ENCODE data around the gene CUX1. TPM values are rescaled to one million over a fixed set of nuclear protein-coding genes. Genes with fewer than 3 reads are reported as not detected.
A peak's percentile ranks its signal among the peaks of the same experiment; 100 is the strongest.

The CUX1 gene
- total RNA-seq, 1 experiment from 2014 or later, result 39.6 TPM

GRCh38 chr7:101874028-101874427 is 56.6 kb downstream of the CUX1 start:
- Histone ChIP-seq H3K79me2 (ENCODE audit: low read length) (peaks cover 92% of the 10 kb centered on the region), H3K27me3 (ENCODE audit: low read length) (no peaks in the 10 kb centered on the region), H4K20me1 (ENCODE audit: low read length) (no peaks in the 10 kb centered on the region), H3K9me2 (replicated peaks; ENCODE audit: low read length) (no peaks in the 10 kb centered on the region), H2AFZ (ENCODE audit: low read length) (no peak overlapping the region), H3K4me2 (ENCODE audit: low read length) (no peak overlapping the region), H3K36me3 (ENCODE audit: low read depth, low read length) (no peaks in the 10 kb centered on the region), H3K9ac (ENCODE audit: low read length) (no peak overlapping the region), H3K27ac (ENCODE audit: low read length) (no peak overlapping the region), H3K9me3 (ENCODE audit: low read length) (no peaks in the 10 kb centered on the region), H3F3A (ENCODE audit: low read length, unreplicated experiment) (peaks cover 8% of the 10 kb centered on the region), H3K4me1 (ENCODE audit: insufficient read depth, low read length) (peaks cover 31% of the 10 kb centered on the region), H3K4me3 (ENCODE audit: low read length) (no peak overlapping the region)
- no peak for ATAC-seq
- DNase-seq, result no peak
- TF ChIP-seq, protein P1, sequence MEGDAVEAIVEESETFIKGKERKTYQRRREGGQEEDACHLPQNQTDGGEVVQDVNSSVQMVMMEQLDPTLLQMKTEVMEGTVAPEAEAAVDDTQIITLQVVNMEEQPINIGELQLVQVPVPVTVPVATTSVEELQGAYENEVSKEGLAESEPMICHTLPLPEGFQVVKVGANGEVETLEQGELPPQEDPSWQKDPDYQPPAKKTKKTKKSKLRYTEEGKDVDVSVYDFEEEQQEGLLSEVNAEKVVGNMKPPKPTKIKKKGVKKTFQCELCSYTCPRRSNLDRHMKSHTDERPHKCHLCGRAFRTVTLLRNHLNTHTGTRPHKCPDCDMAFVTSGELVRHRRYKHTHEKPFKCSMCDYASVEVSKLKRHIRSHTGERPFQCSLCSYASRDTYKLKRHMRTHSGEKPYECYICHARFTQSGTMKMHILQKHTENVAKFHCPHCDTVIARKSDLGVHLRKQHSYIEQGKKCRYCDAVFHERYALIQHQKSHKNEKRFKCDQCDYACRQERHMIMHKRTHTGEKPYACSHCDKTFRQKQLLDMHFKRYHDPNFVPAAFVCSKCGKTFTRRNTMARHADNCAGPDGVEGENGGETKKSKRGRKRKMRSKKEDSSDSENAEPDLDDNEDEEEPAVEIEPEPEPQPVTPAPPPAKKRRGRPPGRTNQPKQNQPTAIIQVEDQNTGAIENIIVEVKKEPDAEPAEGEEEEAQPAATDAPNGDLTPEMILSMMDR (conservative IDR thresholded peaks at IDR 0.05; ENCODE audit: low read depth, low read length), result no peak
- TF ChIP-seq EZH2 (IDR thresholded peaks at IDR 0.05; ENCODE audit: low read length, unreplicated experiment) (no peak), EZH2phosphoT487 (IDR thresholded peaks at IDR 0.05; ENCODE audit: borderline replicate concordance, low read length) (no peak)
- ChIA-PET POLR2A (ENCODE audit: unreplicated experiment) (no interaction called here), CTCF (no interaction called here)
- no TSS peak for BruUV-seq (replicated peaks)
- intact Hi-C loops (cut with micrococcal nuclease), result no loop called here

GRCh38 chr7:101875283-101875846 is 57.9 kb downstream of the CUX1 start:
- no peak for DNase-seq
- ATAC-seq, result no peak
- Histone ChIP-seq H3K9ac (ENCODE audit: low read length) (no peak overlapping the region), H4K20me1 (ENCODE audit: low read length) (no peaks in the 10 kb centered on the region), H3F3A (ENCODE audit: low read length, unreplicated experiment) (peaks cover 5% of the 10 kb centered on the region), H3K4me2 (ENCODE audit: low read length) (no peak overlapping the region), H2AFZ (ENCODE audit: low read length) (no peak overlapping the region), H3K9me2 (replicated peaks; ENCODE audit: low read length) (no peaks in the 10 kb centered on the region), H3K27me3 (ENCODE audit: low read length) (no peaks in the 10 kb centered on the region), H3K79me2 (ENCODE audit: low read length) (peaks cover 92% of the 10 kb centered on the region), H3K36me3 (ENCODE audit: low read depth, low read length) (no peaks in the 10 kb centered on the region), H3K27ac (ENCODE audit: low read length) (no peak overlapping the region), H3K4me3 (ENCODE audit: low read length) (no peak overlapping the region), H3K4me1 (ENCODE audit: insufficient read depth, low read length) (peaks cover 27% of the 10 kb centered on the region), H3K9me3 (ENCODE audit: low read length) (no peaks in the 10 kb centered on the region)
- POLR2A ChIA-PET (ENCODE audit: unreplicated experiment), result no interaction called here
- TF ChIP-seq EZH2 (IDR thresholded peaks at IDR 0.05; ENCODE audit: low read length, unreplicated experiment) (no peak), EZH2phosphoT487 (IDR thresholded peaks at IDR 0.05; ENCODE audit: borderline replicate concordance, low read length) (no peak)
- TF ChIP-seq, protein P1 (conservative IDR thresholded peaks at IDR 0.05; ENCODE audit: low read depth, low read length), result no peak
- intact Hi-C loops (cut with micrococcal nuclease), result no loop called here
- BruUV-seq (replicated peaks), result no TSS peak
- CTCF ChIA-PET, result no interaction called here

DNA sequence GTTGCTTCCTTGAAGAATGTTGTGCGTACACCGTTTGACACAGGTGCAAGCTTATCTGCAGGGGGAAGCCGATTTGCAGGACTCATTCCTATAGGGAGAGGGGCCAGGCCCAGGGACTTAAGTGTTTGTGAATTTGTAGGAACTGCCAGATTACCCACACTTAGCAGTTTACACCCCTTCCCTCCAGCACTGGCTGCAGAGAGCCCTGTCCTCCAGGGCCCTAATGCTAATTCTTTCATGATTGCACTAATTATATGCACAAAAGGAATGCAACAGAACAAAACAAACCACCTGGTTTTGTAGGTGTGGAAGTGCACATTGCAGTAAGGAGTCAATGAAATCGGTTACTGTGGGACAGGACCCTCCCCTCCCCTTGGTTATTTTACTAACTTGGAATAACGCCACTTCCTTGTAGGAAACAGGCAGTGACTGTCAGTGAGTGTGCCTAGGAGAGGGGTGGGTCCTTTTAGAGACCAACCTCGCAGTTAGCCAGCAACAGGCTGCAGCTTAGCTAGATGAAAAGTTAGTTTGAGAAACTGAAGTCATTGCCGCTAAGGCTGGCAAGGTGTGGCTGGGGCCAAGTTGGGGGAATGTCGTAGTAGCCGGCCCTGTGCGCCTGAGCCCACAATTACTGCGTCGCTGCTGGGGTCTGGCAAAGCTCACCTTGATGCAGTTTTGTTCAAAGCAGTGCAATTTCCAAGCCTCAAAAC is 60.6 kb downstream of the CUX1 start:
- no peak overlapping the region for H2AFZ ChIP-seq (ENCODE audit: low read length)
- H4K20me1 ChIP-seq (ENCODE audit: low read length), result no peaks in the 10 kb centered on the region
- ATAC-seq (no peak), DNase-seq (no peak)
- ChIA-PET CTCF (no interaction called here), POLR2A (ENCODE audit: unreplicated experiment) (no interaction called here)
- H3K27ac ChIP-seq (ENCODE audit: low read length), result 0 out of 2 replicates have a peak overlapping the region, but pooled peaks have one; percentile 8
- no peaks in the 10 kb centered on the region for H3K9me2 ChIP-seq (replicated peaks; ENCODE audit: low read length)
- no TSS peak for BruUV-seq (replicated peaks)
- intact Hi-C loops (cut with micrococcal nuclease), result no loop called here
- H3K36me3 ChIP-seq (ENCODE audit: low read depth, low read length), result no peaks in the 10 kb centered on the region
- H3K27me3 ChIP-seq (ENCODE audit: low read length), result no peaks in the 10 kb centered on the region
- H3K4me3 ChIP-seq (ENCODE audit: low read length), result no peak overlapping the region
- H3F3A ChIP-seq (ENCODE audit: low read length, unreplicated experiment), result no peaks in the 10 kb centered on the region
- peaks cover 85% of the 10 kb centered on the region for H3K79me2 ChIP-seq (ENCODE audit: low read length)
- H3K9ac ChIP-seq (ENCODE audit: low read length), result no peak overlapping the region
- TF ChIP-seq EZH2phosphoT487 (IDR thresholded peaks at IDR 0.05; ENCODE audit: borderline replicate concordance, low read length) (no peak), EZH2 (IDR thresholded peaks at IDR 0.05; ENCODE audit: low read length, unreplicated experiment) (no peak)
- TF ChIP-seq, protein P1 (conservative IDR thresholded peaks at IDR 0.05; ENCODE audit: low read depth, low read length), result no peak
- H3K9me3 ChIP-seq (ENCODE audit: low read length), result no peaks in the 10 kb centered on the region
- H3K4me1 ChIP-seq (ENCODE audit: insufficient read depth, low read length), result peaks cover 38% of the 10 kb centered on the region
- H3K4me2 ChIP-seq (ENCODE audit: low read length), result no peak overlapping the region
